H9 (cell line): ENCODE data around the gene MBNL1. TPM values are rescaled to one million over a fixed set of nuclear protein-coding genes. Genes with fewer than 3 reads are reported as not detected.
A peak's percentile ranks its signal among the peaks of the same experiment; 100 is the strongest.

ENCODE experiments used
- DNase-seq: peaks from one replicate; pipeline ENCODE4 v3.0.0-alpha.2; 2017
- H2AFZ ChIP-seq: one replicate; pipeline ENCODE4 v1.6.1; 2013; ENCODE audit warnings: mild to moderate bottlenecking, low read length, control low read depth, moderate library complexity
- H2AK5ac ChIP-seq: 2 replicates; pipeline ENCODE4 v1.6.1; 2013; ENCODE audit warnings: low read length, control low read depth, mixed read lengths; ENCODE audit not compliant: insufficient read length
- H2BK120ac ChIP-seq: one replicate; pipeline ENCODE4 v1.6.1; 2013; ENCODE audit warnings: low read depth, mild to moderate bottlenecking, low read length, control low read depth, inconsistent platforms; ENCODE audit not compliant: poor library complexity, severe bottlenecking
- H2BK12ac ChIP-seq: 2 replicates; pipeline ENCODE4 v1.6.1; 2013; ENCODE audit warnings: low read length, control low read depth, mixed read lengths, low read depth; ENCODE audit not compliant: insufficient read length
- H2BK15ac ChIP-seq: 2 replicates; pipeline ENCODE4 v1.6.1; 2013; ENCODE audit warnings: low read depth, low read length, control low read depth
- H2BK20ac ChIP-seq: one replicate; pipeline ENCODE4 v1.6.1; 2013; ENCODE audit warnings: low read depth, mild to moderate bottlenecking, low read length, control low read depth, inconsistent platforms; ENCODE audit not compliant: poor library complexity, severe bottlenecking
- H2BK5ac ChIP-seq: 2 replicates; pipeline ENCODE4 v1.6.1; 2013; ENCODE audit warnings: low read length, control low read depth, mixed read lengths; ENCODE audit not compliant: insufficient read length
- H3K14ac ChIP-seq: 2 replicates; pipeline ENCODE4 v1.6.1; 2013; ENCODE audit warnings: low read length, control low read depth; ENCODE audit not compliant: insufficient read depth
- H3K18ac ChIP-seq: 2 replicates; pipeline ENCODE4 v1.6.1; 2013; ENCODE audit warnings: low read depth, mild to moderate bottlenecking, mixed read lengths, low read length, control low read depth; ENCODE audit not compliant: insufficient read length
- H3K23ac ChIP-seq: 2 replicates; pipeline ENCODE4 v1.6.1; 2013; ENCODE audit warnings: low read length, control low read depth, mixed read lengths, low read depth; ENCODE audit not compliant: insufficient read length
- H3K23me2 ChIP-seq: 2 replicates; pipeline ENCODE4 v1.6.1; 2013; ENCODE audit warnings: low read depth, mild to moderate bottlenecking, mixed read lengths, low read length, control low read depth; ENCODE audit not compliant: insufficient read length, poor library complexity, severe bottlenecking
- H3K27ac ChIP-seq: 2 replicates; pipeline ENCODE4 v1.5.1; 2013; ENCODE audit warnings: low read length, control low read depth, mixed read lengths, low read depth; ENCODE audit not compliant: insufficient read length
- H3K27me3 ChIP-seq: 2 replicates; pipeline ENCODE4 v1.6.1; 2013; ENCODE audit warnings: low read length, control low read depth, inconsistent platforms; ENCODE audit not compliant: insufficient read depth
- H3K4ac ChIP-seq: 2 replicates; pipeline ENCODE4 v1.6.1; 2013; ENCODE audit warnings: low read depth, mild to moderate bottlenecking, control low read depth, inconsistent platforms, low read length, moderate library complexity
- H3K4me1 ChIP-seq: 2 replicates; pipeline ENCODE4 v1.6.1; 2013; ENCODE audit warnings: low read length, control low read depth, inconsistent platforms; ENCODE audit not compliant: insufficient read depth
- H3K4me2 ChIP-seq: 2 replicates; pipeline ENCODE4 v1.6.1; 2013; ENCODE audit warnings: low read length, control low read depth, mixed read lengths; ENCODE audit not compliant: insufficient read length, insufficient read depth
- H3K56ac ChIP-seq: 2 replicates; pipeline ENCODE4 v1.6.1; 2013; ENCODE audit warnings: low read depth, mild to moderate bottlenecking, mixed read lengths, low read length, control low read depth; ENCODE audit not compliant: insufficient read length
- H3K79me1 ChIP-seq: 2 replicates; pipeline ENCODE4 v1.6.1; 2013; ENCODE audit warnings: low read depth, mild to moderate bottlenecking, moderate library complexity, low read length, control low read depth, inconsistent platforms; ENCODE audit not compliant: insufficient read depth, poor library complexity, severe bottlenecking
- H3K79me2 ChIP-seq: 2 replicates; pipeline ENCODE4 v1.6.1; 2013; ENCODE audit warnings: low read length, control low read depth, inconsistent platforms; ENCODE audit not compliant: insufficient read depth
- H3K9ac ChIP-seq: 2 replicates; pipeline ENCODE4 v1.6.1; 2013; ENCODE audit warnings: low read length, control low read depth, mixed read lengths; ENCODE audit not compliant: insufficient read length; ENCODE audit errors: extremely low read depth
- H3K9me3 ChIP-seq: one replicate; pipeline ENCODE4 v1.6.1; 2013; ENCODE audit warnings: low read depth, low read length, inconsistent platforms; ENCODE audit not compliant: control insufficient read depth
- H3T11ph ChIP-seq: one replicate; pipeline ENCODE4 v1.6.1; 2013; ENCODE audit warnings: mild to moderate bottlenecking, low read length, control low read depth, inconsistent platforms
- H4K20me1 ChIP-seq: one replicate; pipeline ENCODE4 v1.6.1; 2013; ENCODE audit not compliant: control insufficient read depth, insufficient read length, insufficient read depth
- H4K5ac ChIP-seq: 2 replicates; pipeline ENCODE4 v1.6.1; 2013; ENCODE audit warnings: low read depth, mild to moderate bottlenecking, mixed read lengths, low read length, control low read depth; ENCODE audit not compliant: insufficient read length
- H4K8ac ChIP-seq: replicated peaks from 2 replicates; pipeline ENCODE4 v1.6.1; 2013; ENCODE audit warnings: low read length, control low read depth, mixed read lengths, low read depth; ENCODE audit not compliant: insufficient read length
- H4K91ac ChIP-seq: 2 replicates; pipeline ENCODE4 v1.6.1; 2013; ENCODE audit warnings: low read depth, mild to moderate bottlenecking, moderate library complexity, mixed read lengths, low read length, control low read depth; ENCODE audit not compliant: insufficient read length
- H3K27ac Mint-ChIP-seq, 3 experiments: 2 replicates in 2 of 3; 3 replicates in 1 of 3; pipeline ENCODE4 v1.8.0; 2020 to 2021; ENCODE audit warnings: mixed read lengths in 3 of 3, mild to moderate bottlenecking in 1 of 3, moderate library complexity in 1 of 3
- H3K27me3 Mint-ChIP-seq: 2 replicates; pipeline ENCODE4 v1.8.0; 2021; ENCODE audit warnings: low read depth, mild to moderate bottlenecking, moderate library complexity, mixed read lengths
- H3K36me3 Mint-ChIP-seq, 3 experiments: 2 replicates in 2 of 3; 3 replicates in 1 of 3; pipeline ENCODE4 v1.8.0; 2020 to 2021; ENCODE audit warnings: low read depth in 3 of 3, mixed read lengths in 3 of 3; ENCODE audit not compliant: insufficient read depth in 1 of 3
- H3K4me1 Mint-ChIP-seq, 2 experiments: 2 replicates each; pipeline ENCODE4 v1.8.0; 2020; ENCODE audit warnings: mixed read lengths in 2 of 2
- H3K4me3 Mint-ChIP-seq, 2 experiments: 2 replicates in 1 of 2; 3 replicates in 1 of 2; pipeline ENCODE4 v1.8.0; 2020 to 2021; ENCODE audit warnings: mild to moderate bottlenecking in 2 of 2, mixed read lengths in 2 of 2, moderate library complexity in 1 of 2
- H3K9me3 Mint-ChIP-seq, 2 experiments: 2 replicates in 1 of 2; 3 replicates in 1 of 2; pipeline ENCODE4 v1.8.0; 2020; ENCODE audit warnings: mild to moderate bottlenecking in 2 of 2, mixed read lengths in 2 of 2, moderate library complexity in 1 of 2
- CTCF ChIP-seq: fragments of 200-600 bp; sonication (generic); conservative IDR thresholded peaks from 3 replicates; pipeline ENCODE4 v1.8.0; 2021; ENCODE audit warnings: antibody characterized with exemption, mild to moderate bottlenecking
- WGBS: extraction: QIAGEN DNeasy Blood & Tissue Kit; methylation state at CpG from one replicate; pipeline ENCODE4 v1.1.7; 2013; ENCODE audit warnings: missing lambda C conversion rate, low lambda C conversion rate, mixed read lengths; ENCODE audit not compliant: insufficient read length; ENCODE audit errors: extremely low coverage; 5-methylcytosine and 5-hydroxymethylcytosine counted together
- total RNA-seq: library from RNA; stranded (reverse); gene quantifications from 2 replicates; pipeline ENCODE4 v1.2.1, GENCODE V29; 2021

The MBNL1 gene
- total RNA-seq, 1 experiment from 2014 or later = 14.9 TPM

GRCh38 chr3:152352554-152352953 lies 83.8 kb downstream of the MBNL1 start:
- Histone ChIP-seq H3K23me2 (no peaks in the 10 kb centered on the region), H3K56ac (no peak overlapping the region), H3K18ac (no peak overlapping the region), H4K5ac (no peak overlapping the region), H2AFZ (no peak overlapping the region), H2AK5ac (no peak overlapping the region), H3K4me2 (no peak overlapping the region), H3K23ac (no peak overlapping the region), H3K27me3 (no peaks in the 10 kb centered on the region), H2BK120ac (no peak overlapping the region), H3K79me2 (no peaks in the 10 kb centered on the region; the same call in 1 of the 2 replicates), H3K9ac (no peak overlapping the region), H3K79me1 (peaks cover 2% of the 10 kb centered on the region), H3K4me1 (no peaks in the 10 kb centered on the region), H4K8ac (no peak overlapping the region), H4K20me1 (no peaks in the 10 kb centered on the region), H3K27ac (no peak overlapping the region), H2BK12ac (no peak overlapping the region), H2BK15ac (no peak overlapping the region), H2BK20ac (no peak overlapping the region), H3K14ac (no peak overlapping the region), H4K91ac (no peak overlapping the region), H3T11ph (no peak overlapping the region), H3K9me3 (no peaks in the 10 kb centered on the region), H3K4ac (no peak overlapping the region), H2BK5ac (no peak overlapping the region)
- no peak overlapping the region for H3K4me3 Mint-ChIP-seq
- H3K4me1 Mint-ChIP-seq = peaks cover 8% of the 10 kb centered on the region in 2 experiments
- H3K27ac Mint-ChIP-seq = peak overlapping the region in 1 of 3 experiments; percentile 66; a peak in 3 of 7 replicates
- no peaks in the 10 kb centered on the region for H3K27me3 Mint-ChIP-seq
- TF ChIP-seq CTCF = no peak
- no CpG with 5 or more reads among the region's 4 CpGs for WGBS
- H3K9me3 Mint-ChIP-seq = no peaks in the 10 kb centered on the region
- no peaks in the 10 kb centered on the region for H3K36me3 Mint-ChIP-seq
- no peak for DNase-seq
